Measurements from ENCODE around the gene SLC52A3. TPM values are rescaled to one million over a fixed set of nuclear protein-coding genes. Genes with fewer than 3 reads are reported as not detected.

The SLC52A3 gene
- total and polyA plus RNA-seq, 2 of the 13 experiments (the other 11 are each of a cell fraction or from before 2014, with no cell fraction given), result 0.03 TPM; not detected in 1

- 0 out of 2 replicates have a peak, but pooled peaks have one; percentile 21 for TF ChIP-seq PRDM10 (CRISPR knock-in tag; IDR thresholded peaks at IDR 0.05; ENCODE audit: low read depth)
- TF ChIP-seq SMC3 (IDR thresholded peaks at IDR 0.05; ENCODE audit: low read length), result peak; percentile 100
- TF ChIP-seq SP4 (CRISPR knock-in tag; IDR thresholded peaks at IDR 0.05), result no peak
- TF ChIP-seq BATF2 (CRISPR knock-in tag; IDR thresholded peaks at IDR 0.05), result no peak
- TF ChIP-seq PRDM4 (CRISPR knock-in tag; IDR thresholded peaks at IDR 0.05; ENCODE audit: borderline replicate concordance), result no peak
- no peak for TF ChIP-seq TRIM24 (CRISPR knock-in tag; IDR thresholded peaks at IDR 0.05)
- TF ChIP-seq NR0B2 (CRISPR knock-in tag; IDR thresholded peaks at IDR 0.05), result no peak
- TF ChIP-seq CC2D1A (CRISPR knock-in tag; IDR thresholded peaks at IDR 0.05), result no peak
- no peak for TF ChIP-seq TAF1 (CRISPR knock-in tag; IDR thresholded peaks at IDR 0.05)
- TF ChIP-seq ZNF205 (CRISPR knock-in tag; IDR thresholded peaks at IDR 0.05), result no peak
- TF ChIP-seq PLSCR1 (CRISPR knock-in tag; IDR thresholded peaks at IDR 0.05; ENCODE audit: borderline replicate concordance), result no peak
- TF ChIP-seq ZNF691 (CRISPR knock-in tag; IDR thresholded peaks at IDR 0.05; ENCODE audit: borderline replicate concordance, low read depth), result no peak
- no peak for TF ChIP-seq PREB (CRISPR knock-in tag; IDR thresholded peaks at IDR 0.05)
- no peak for TF ChIP-seq ZNF484 (CRISPR knock-in tag; IDR thresholded peaks at IDR 0.05; ENCODE audit: borderline replicate concordance, low read depth)
- TF ChIP-seq JARID2 (CRISPR knock-in tag; IDR thresholded peaks at IDR 0.05; ENCODE audit: insufficient replicate concordance), result no peak
- TF ChIP-seq SOX13 (IDR thresholded peaks at IDR 0.05), result peak; percentile 14; the same call in 1 of the 2 replicates
- no peak for TF ChIP-seq SOX13 (CRISPR knock-in tag; conservative IDR thresholded peaks at IDR 0.05 in 1 of 2, IDR thresholded peaks at IDR 0.05 in 1 of 2)
These were observed 47.8 kb upstream of the SLC52A3 start (continued) for GRCh38 chr20:815914-816606.
